ENCODE measurements around the gene PIGR. TPM values are rescaled to one million over a fixed set of nuclear protein-coding genes. Genes with fewer than 3 reads are reported as not detected.

The PIGR gene
- total RNA-seq, 1 experiment from 2014 or later = not detected

GRCh38 chr1:206986402-206986801 lies 40.1 kb upstream of the PIGR start:
- no peak overlapping the region for H3T11ph ChIP-seq (ENCODE audit: low read length)
- no peak overlapping the region for H2BK12ac ChIP-seq (ENCODE audit: insufficient read length, low read depth, low read length)
- H3K4me1 ChIP-seq (ENCODE audit: insufficient read depth, low read length) = peaks cover 7% of the 10 kb centered on the region; the same call in 1 of the 2 replicates
- no peak overlapping the region for H3K56ac ChIP-seq (ENCODE audit: insufficient read length, low read depth, low read length)
- no peak for DNase-seq
- no peaks in the 10 kb centered on the region; the same call in 1 of the 2 replicates for H3K27me3 ChIP-seq (ENCODE audit: insufficient read depth, low read length)
- peaks cover 44% of the 10 kb centered on the region for H3K27me3 Mint-ChIP-seq (ENCODE audit: low read depth)
- no peak overlapping the region for H3K4ac ChIP-seq (ENCODE audit: low read depth, low read length)
- no peak overlapping the region for H2BK15ac ChIP-seq (ENCODE audit: low read depth, low read length)
- H4K91ac ChIP-seq (ENCODE audit: insufficient read length, low read depth, low read length) = no peak overlapping the region
- H3K4me3 Mint-ChIP-seq = no peak overlapping the region
- no peak overlapping the region for H2AK5ac ChIP-seq (ENCODE audit: insufficient read length, low read length)
- peaks cover 31 to 44% of the 10 kb centered on the region in 2 experiments for H3K4me1 Mint-ChIP-seq
- no peaks in the 10 kb centered on the region for H3K9me3 Mint-ChIP-seq
- H4K8ac ChIP-seq (replicated peaks; ENCODE audit: insufficient read length, low read depth, low read length) = no peak overlapping the region
- H2AFZ ChIP-seq (ENCODE audit: low read length) = no peak overlapping the region
- no peak overlapping the region for H3K14ac ChIP-seq (ENCODE audit: insufficient read depth, low read length)
- no peak overlapping the region for H4K5ac ChIP-seq (ENCODE audit: insufficient read length, low read depth, low read length)
- WGBS (ENCODE audit: extremely low coverage, insufficient read length, low lambda C conversion rate) = no CpG with 5 or more reads among the region's 3 CpGs
- no peak overlapping the region for H3K9ac ChIP-seq (ENCODE audit: extremely low read depth, insufficient read length, low read length)
- no peak overlapping the region for H3K4me2 ChIP-seq (ENCODE audit: insufficient read depth, insufficient read length, low read length)
- no peak overlapping the region for H3K27ac ChIP-seq (ENCODE audit: insufficient read length, low read depth, low read length)
- no peaks in the 10 kb centered on the region for H3K23me2 ChIP-seq (ENCODE audit: insufficient read length, low read depth, low read length, poor library complexity, severe bottlenecking)
- no peak overlapping the region for H3K27ac Mint-ChIP-seq
- no peaks in the 10 kb centered on the region for H3K9me3 ChIP-seq (ENCODE audit: control insufficient read depth, low read depth, low read length)
- H3K79me2 ChIP-seq (ENCODE audit: insufficient read depth, low read length) = no peaks in the 10 kb centered on the region
- no peak overlapping the region for H2BK20ac ChIP-seq (ENCODE audit: low read depth, low read length, poor library complexity, severe bottlenecking)
- no peak for TF ChIP-seq CTCF (conservative IDR thresholded peaks at IDR 0.05)
- H3K36me3 Mint-ChIP-seq (ENCODE audit: insufficient read depth in 1 of 3, low read depth in 3 of 3) = no peaks in the 10 kb centered on the region
- H3K18ac ChIP-seq (ENCODE audit: insufficient read length, low read depth, low read length) = no peak overlapping the region
- no peaks in the 10 kb centered on the region for H4K20me1 ChIP-seq (ENCODE audit: control insufficient read depth, insufficient read depth, insufficient read length)
- no peak overlapping the region for H2BK5ac ChIP-seq (ENCODE audit: insufficient read length, low read length)
- H2BK120ac ChIP-seq (ENCODE audit: low read depth, low read length, poor library complexity, severe bottlenecking) = no peak overlapping the region
- H3K23ac ChIP-seq (ENCODE audit: insufficient read length, low read depth, low read length) = no peak overlapping the region
- no peaks in the 10 kb centered on the region for H3K79me1 ChIP-seq (ENCODE audit: insufficient read depth, low read depth, low read length, poor library complexity, severe bottlenecking)

All from H9 (cell line).